Thoracic aorta (tissue), 2 donors: ENCODE results near the gene GSDME. TPM values are rescaled to one million over a fixed set of nuclear protein-coding genes. Genes with fewer than 3 reads are reported as not detected.
A peak's percentile ranks its signal among the peaks of the same experiment; 100 is the strongest.

ENCODE experiments used
- ATAC-seq: fragments of 150-250 bp; one replicate; pipeline ENCODE4 v1.8.0; 2017; ENCODE audit warnings: low read depth; ENCODE audit not compliant: insufficient number of reproducible peaks, low FRiP score
- DNase-seq: peaks from one replicate; pipeline ENCODE4 v3.0.0-alpha.2; 2020; ENCODE audit warnings: low spot score
- H3K27ac ChIP-seq, 2 donors: fragments of 200-600 bp; sonication (generic); 1 replicate in 1 of 2; 2 replicates in 1 of 2; pipeline ENCODE4 v1.5.1; 2016; ENCODE audit warnings: mild to moderate bottlenecking in 2 of 2, moderate library complexity in 2 of 2
- H3K27me3 ChIP-seq: fragments of 200-600 bp; sonication (generic); replicated peaks from 2 replicates; pipeline ENCODE4 v1.6.0; 2016; ENCODE audit warnings: mild to moderate bottlenecking; ENCODE audit not compliant: insufficient read depth
- H3K36me3 ChIP-seq: fragments of 200-600 bp; sonication (generic); one replicate; pipeline ENCODE4 v1.5.1; 2016
- H3K4me1 ChIP-seq, 2 donors: fragments of 200-600 bp; sonication (generic); 1 replicate in 1 of 2; 2 replicates in 1 of 2; pipeline versions ENCODE4 v1.5.1 to v1.6.0; 2016; ENCODE audit warnings: low read depth in 2 of 2, mild to moderate bottlenecking in 1 of 2; ENCODE audit not compliant: control insufficient read depth in 1 of 2
- H3K4me3 ChIP-seq: fragments of 200-600 bp; sonication (generic); 2 replicates; pipeline ENCODE4 v1.5.1; 2016; ENCODE audit warnings: mild to moderate bottlenecking
- H3K9me3 ChIP-seq: fragments of 200-600 bp; sonication (generic); 2 replicates; pipeline ENCODE4 v1.5.1; 2016
- CTCF ChIP-seq: fragments of 200-600 bp; sonication (generic); IDR thresholded peaks from one replicate; pipeline ENCODE4 v1.5.1; 2019; ENCODE audit warnings: antibody characterized with exemption
- total RNA-seq, 2 donors: library from RNA; depleted of rRNA; stranded (reverse); fragments of >200 nt; gene quantifications; one replicate each; pipeline versions ENCODE4 v1.1.0 to v1.2.3, GENCODE V29; 2016

Gene GSDME
- total RNA-seq, 2 donors from 2014 or later, result 7.3 to 21.7 TPM

DNA sequence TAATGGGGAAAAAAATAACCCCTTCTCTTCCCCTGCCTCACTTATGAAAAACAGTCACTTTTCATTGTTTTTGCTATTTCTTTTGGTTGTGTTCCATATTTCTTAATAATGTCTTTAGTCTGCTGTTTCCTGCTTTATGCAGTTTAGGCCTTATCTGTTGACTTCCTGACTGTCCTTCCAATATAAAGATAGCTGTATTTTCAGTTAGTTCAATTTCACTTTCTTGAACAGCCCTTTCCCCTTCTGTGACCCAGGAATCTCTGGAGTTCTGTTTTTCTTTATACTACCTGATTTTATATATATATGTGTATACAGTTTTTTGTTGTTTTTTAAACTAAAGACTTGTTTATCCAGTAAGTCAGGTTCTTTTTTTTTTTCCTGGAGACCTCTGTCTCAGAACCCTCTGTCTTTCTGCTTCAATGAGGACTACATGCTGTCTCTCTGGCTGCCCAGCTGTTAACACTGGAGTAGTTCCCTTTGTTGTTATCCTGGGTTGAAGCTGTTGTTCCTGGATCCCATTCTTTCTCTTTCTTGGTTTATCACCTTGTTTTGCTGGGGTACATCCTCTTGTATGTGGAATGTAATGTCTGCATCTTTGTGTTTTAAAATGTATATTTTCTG is 87.2 kb downstream of the GSDME start:
- H3K27ac ChIP-seq, result no peak overlapping the region
- no peaks in the 10 kb centered on the region for H3K4me1 ChIP-seq
- no peak for ATAC-seq
- DNase-seq, result no peak
- H3K4me3 ChIP-seq, result no peak overlapping the region
- no peaks in the 10 kb centered on the region for H3K9me3 ChIP-seq
- TF ChIP-seq CTCF, result no peak
- no peaks in the 10 kb centered on the region for H3K27me3 ChIP-seq
- no peaks in the 10 kb centered on the region for H3K36me3 ChIP-seq

GRCh38 chr7:24668927-24669635 is 88.2 kb downstream of the GSDME start:
- H3K4me1 ChIP-seq, result no peaks in the 10 kb centered on the region
- H3K9me3 ChIP-seq, result no peaks in the 10 kb centered on the region
- no peak for TF ChIP-seq CTCF
- H3K27me3 ChIP-seq, result no peaks in the 10 kb centered on the region
- no peak for ATAC-seq
- H3K27ac ChIP-seq, result no peak overlapping the region
- H3K36me3 ChIP-seq, result no peaks in the 10 kb centered on the region
- no peak for DNase-seq
- H3K4me3 ChIP-seq, result no peak overlapping the region

DNA sequence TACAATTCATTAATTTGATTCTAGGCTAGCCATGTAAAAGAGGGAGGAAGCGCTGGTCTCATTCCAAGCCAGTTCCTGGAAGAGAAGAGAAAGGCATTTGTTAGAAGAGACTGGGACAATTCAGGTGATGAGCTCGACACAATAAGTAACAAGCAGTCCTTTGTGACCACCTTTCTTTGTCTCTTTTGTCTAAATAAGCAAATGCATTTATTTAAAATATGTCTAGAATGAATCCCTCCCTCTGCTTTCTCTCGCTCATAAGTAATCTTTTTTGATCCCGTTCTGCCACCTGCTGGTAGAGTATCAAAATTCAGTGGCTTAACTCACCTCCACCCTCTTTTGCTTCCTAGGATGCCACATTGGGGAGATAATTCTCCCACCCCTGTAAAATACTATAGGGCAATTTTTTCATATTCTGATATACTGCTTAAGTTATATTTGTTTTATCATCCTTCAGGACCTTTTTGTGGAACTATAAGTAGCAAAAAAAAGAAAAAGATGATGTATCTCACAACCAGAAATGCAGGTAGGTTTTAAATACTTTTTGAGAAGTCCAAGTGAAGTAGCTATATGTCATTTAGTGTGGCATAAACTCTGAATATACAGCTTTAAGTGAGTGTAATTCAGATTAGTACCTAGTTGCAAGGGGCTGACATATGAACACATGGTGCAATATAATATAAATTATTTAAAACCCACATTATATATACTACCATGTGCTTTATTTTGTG is 91.5 kb downstream of the GSDME start:
- peak; percentile 72 for TF ChIP-seq CTCF
- Histone ChIP-seq H3K9me3 (no peaks in the 10 kb centered on the region), H3K4me1 (no peaks in the 10 kb centered on the region), H3K36me3 (no peaks in the 10 kb centered on the region), H3K27ac (no peak overlapping the region), H3K4me3 (no peak overlapping the region), H3K27me3 (no peaks in the 10 kb centered on the region)
- no peak for DNase-seq
- ATAC-seq, result no peak

DNA sequence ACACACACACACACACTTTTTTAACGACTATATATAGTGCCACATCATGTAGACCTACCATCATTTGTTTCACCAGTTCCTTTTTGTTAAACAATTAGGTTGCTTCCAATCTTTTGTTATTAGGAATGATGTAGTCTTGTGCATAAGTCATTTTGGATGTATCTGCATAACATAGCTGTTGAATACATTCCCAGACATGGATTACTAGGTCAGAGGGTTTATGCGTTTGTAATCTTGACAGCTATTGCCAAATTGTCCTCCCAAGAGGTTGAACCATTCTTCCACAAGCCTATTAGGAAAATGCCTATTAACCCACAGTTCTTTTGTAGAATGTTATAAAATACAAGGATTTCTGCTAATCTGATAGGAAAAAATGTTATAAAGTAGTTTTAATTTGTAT is 96.7 kb downstream of the GSDME start:
- no peak overlapping the region for H3K4me3 ChIP-seq
- no peaks in the 10 kb centered on the region for H3K9me3 ChIP-seq
- no peak for TF ChIP-seq CTCF
- DNase-seq (no peak), ATAC-seq (no peak)
- H3K27ac ChIP-seq, result no peak overlapping the region
- H3K4me1 ChIP-seq, result no peaks in the 10 kb centered on the region
- no peaks in the 10 kb centered on the region for H3K36me3 ChIP-seq
- H3K27me3 ChIP-seq, result no peaks in the 10 kb centered on the region

GRCh38 chr7:24659505-24659904 is 97.8 kb downstream of the GSDME start:
- no peak overlapping the region for H3K27ac ChIP-seq
- H3K4me3 ChIP-seq, result no peak overlapping the region
- no peak for DNase-seq
- no peaks in the 10 kb centered on the region for H3K36me3 ChIP-seq
- no peaks in the 10 kb centered on the region for H3K4me1 ChIP-seq
- TF ChIP-seq CTCF, result no peak
- no peaks in the 10 kb centered on the region for H3K9me3 ChIP-seq
- ATAC-seq, result no peak
- no peaks in the 10 kb centered on the region for H3K27me3 ChIP-seq
